ENCODE data around the gene CMTM7.

DNA sequence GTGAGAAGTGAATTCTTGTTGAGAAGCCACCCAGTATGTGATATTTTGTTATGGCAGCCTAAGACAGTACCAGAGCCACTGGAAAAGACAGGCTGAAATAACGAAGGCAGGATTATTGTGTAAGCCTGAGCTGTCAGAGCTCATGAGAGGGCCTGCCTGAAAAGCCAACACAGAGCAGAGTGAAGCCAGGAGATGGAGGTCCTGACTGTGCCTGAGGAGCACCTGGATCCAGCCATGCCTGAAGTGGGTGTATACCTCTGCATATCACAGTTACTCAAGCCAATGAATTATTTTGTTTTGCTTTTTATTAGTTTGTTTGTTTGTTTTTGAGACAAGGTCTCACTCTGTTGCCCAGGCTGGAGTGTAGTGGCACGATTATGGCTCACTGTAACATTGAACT is 4.1 kb upstream of the CMTM7 start:
- TF ChIP-seq, protein P1, sequence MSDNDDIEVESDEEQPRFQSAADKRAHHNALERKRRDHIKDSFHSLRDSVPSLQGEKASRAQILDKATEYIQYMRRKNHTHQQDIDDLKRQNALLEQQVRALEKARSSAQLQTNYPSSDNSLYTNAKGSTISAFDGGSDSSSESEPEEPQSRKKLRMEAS (IDR thresholded peaks at IDR 0.05), result no peak
- TF ChIP-seq, protein P2, sequence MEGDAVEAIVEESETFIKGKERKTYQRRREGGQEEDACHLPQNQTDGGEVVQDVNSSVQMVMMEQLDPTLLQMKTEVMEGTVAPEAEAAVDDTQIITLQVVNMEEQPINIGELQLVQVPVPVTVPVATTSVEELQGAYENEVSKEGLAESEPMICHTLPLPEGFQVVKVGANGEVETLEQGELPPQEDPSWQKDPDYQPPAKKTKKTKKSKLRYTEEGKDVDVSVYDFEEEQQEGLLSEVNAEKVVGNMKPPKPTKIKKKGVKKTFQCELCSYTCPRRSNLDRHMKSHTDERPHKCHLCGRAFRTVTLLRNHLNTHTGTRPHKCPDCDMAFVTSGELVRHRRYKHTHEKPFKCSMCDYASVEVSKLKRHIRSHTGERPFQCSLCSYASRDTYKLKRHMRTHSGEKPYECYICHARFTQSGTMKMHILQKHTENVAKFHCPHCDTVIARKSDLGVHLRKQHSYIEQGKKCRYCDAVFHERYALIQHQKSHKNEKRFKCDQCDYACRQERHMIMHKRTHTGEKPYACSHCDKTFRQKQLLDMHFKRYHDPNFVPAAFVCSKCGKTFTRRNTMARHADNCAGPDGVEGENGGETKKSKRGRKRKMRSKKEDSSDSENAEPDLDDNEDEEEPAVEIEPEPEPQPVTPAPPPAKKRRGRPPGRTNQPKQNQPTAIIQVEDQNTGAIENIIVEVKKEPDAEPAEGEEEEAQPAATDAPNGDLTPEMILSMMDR (IDR thresholded peaks at IDR 0.05 in 2 of 3, conservative IDR thresholded peaks at IDR 0.05 in 1 of 3; ENCODE audit: borderline replicate concordance in 1 of 3, insufficient read depth in 1 of 3, low read depth in 2 of 3, low read length in 2 of 3), result no peak
- TF ChIP-seq POLR2AphosphoS5 (IDR thresholded peaks at IDR 0.05; ENCODE audit: low read depth, low read length), result no peak
- no peak for TF ChIP-seq POLR2A (IDR thresholded peaks at IDR 0.05; ENCODE audit: borderline replicate concordance, extremely low read depth, insufficient read depth, insufficient read length)
- TF ChIP-seq, protein P3, sequence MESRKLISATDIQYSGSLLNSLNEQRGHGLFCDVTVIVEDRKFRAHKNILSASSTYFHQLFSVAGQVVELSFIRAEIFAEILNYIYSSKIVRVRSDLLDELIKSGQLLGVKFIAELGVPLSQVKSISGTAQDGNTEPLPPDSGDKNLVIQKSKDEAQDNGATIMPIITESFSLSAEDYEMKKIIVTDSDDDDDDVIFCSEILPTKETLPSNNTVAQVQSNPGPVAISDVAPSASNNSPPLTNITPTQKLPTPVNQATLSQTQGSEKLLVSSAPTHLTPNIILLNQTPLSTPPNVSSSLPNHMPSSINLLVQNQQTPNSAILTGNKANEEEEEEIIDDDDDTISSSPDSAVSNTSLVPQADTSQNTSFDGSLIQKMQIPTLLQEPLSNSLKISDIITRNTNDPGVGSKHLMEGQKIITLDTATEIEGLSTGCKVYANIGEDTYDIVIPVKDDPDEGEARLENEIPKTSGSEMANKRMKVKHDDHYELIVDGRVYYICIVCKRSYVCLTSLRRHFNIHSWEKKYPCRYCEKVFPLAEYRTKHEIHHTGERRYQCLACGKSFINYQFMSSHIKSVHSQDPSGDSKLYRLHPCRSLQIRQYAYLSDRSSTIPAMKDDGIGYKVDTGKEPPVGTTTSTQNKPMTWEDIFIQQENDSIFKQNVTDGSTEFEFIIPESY (IDR thresholded peaks at IDR 0.05; ENCODE audit: extremely low read depth, insufficient replicate concordance, low read length), result no peak
- no peak for TF ChIP-seq JUND (IDR thresholded peaks at IDR 0.05)
- TF ChIP-seq TCF7L2 (IDR thresholded peaks at IDR 0.05; ENCODE audit: borderline replicate concordance, extremely low read depth, insufficient read depth, insufficient read length), result no peak
- TF ChIP-seq, protein P4, sequence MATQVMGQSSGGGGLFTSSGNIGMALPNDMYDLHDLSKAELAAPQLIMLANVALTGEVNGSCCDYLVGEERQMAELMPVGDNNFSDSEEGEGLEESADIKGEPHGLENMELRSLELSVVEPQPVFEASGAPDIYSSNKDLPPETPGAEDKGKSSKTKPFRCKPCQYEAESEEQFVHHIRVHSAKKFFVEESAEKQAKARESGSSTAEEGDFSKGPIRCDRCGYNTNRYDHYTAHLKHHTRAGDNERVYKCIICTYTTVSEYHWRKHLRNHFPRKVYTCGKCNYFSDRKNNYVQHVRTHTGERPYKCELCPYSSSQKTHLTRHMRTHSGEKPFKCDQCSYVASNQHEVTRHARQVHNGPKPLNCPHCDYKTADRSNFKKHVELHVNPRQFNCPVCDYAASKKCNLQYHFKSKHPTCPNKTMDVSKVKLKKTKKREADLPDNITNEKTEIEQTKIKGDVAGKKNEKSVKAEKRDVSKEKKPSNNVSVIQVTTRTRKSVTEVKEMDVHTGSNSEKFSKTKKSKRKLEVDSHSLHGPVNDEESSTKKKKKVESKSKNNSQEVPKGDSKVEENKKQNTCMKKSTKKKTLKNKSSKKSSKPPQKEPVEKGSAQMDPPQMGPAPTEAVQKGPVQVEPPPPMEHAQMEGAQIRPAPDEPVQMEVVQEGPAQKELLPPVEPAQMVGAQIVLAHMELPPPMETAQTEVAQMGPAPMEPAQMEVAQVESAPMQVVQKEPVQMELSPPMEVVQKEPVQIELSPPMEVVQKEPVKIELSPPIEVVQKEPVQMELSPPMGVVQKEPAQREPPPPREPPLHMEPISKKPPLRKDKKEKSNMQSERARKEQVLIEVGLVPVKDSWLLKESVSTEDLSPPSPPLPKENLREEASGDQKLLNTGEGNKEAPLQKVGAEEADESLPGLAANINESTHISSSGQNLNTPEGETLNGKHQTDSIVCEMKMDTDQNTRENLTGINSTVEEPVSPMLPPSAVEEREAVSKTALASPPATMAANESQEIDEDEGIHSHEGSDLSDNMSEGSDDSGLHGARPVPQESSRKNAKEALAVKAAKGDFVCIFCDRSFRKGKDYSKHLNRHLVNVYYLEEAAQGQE (IDR thresholded peaks at IDR 0.05; ENCODE audit: low read depth), result no peak
- no peak for TF ChIP-seq RAD21 (IDR thresholded peaks at IDR 0.05; ENCODE audit: low read depth)
- TF ChIP-seq SRF (IDR thresholded peaks at IDR 0.05; ENCODE audit: low read depth), result no peak
- no peak for TF ChIP-seq EZH2 (IDR thresholded peaks at IDR 0.05)
- TF ChIP-seq ZFX (IDR thresholded peaks at IDR 0.05), result no peak
- TF ChIP-seq SP1 (IDR thresholded peaks at IDR 0.05; ENCODE audit: low read depth), result no peak

Measured in HCT116 (cell line).